ENCODE data around the gene TTC34.
"Not testable (repeated sequence)": the region's sequence is repeated elsewhere in the genome, so short reads cannot be mapped to it uniquely, and the experiment has no call there.

The TTC34 gene

GRCh38 chr1:2754597-2754996 lies 46.9 kb downstream of the TTC34 start:
- not testable (repeated sequence) for DNase-seq

GRCh38 chr1:2752503-2752902 lies 49.0 kb downstream of the TTC34 start:
- not testable (repeated sequence) for DNase-seq

GRCh38 chr1:2751866-2752265 lies 49.6 kb downstream of the TTC34 start:
- DNase-seq = not testable (repeated sequence)

GRCh38 chr1:2750766-2751730 lies 50.4 kb downstream of the TTC34 start:
- DNase-seq = not testable (repeated sequence)

- not testable (repeated sequence) for DNase-seq
These were observed 51.3 kb downstream of the TTC34 start for GRCh38 chr1:2750041-2750680.

- DNase-seq = not testable (repeated sequence)
These were observed 52.9 kb downstream of the TTC34 start for GRCh38 chr1:2748626-2749025.

DNA sequence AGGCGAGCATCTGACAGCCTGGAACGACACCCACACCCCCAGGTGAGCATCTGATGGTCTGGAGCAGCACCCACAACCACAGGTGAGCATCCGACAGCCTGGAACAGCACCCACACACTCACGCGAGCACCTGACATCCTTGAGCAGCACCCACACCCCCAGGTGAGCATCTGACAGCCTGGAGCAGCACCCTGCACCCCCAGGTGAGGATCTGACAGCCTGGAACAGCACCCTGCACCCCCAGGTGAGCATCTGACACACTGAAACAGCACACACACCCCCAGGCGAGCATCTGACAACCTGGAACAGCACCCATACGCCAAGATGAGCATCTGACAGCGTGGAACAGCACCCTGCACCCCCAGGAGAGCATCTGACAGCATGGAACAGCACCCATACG lies 106.7 kb downstream of the TTC34 start:
- DNase-seq = not testable (repeated sequence)

DNA sequence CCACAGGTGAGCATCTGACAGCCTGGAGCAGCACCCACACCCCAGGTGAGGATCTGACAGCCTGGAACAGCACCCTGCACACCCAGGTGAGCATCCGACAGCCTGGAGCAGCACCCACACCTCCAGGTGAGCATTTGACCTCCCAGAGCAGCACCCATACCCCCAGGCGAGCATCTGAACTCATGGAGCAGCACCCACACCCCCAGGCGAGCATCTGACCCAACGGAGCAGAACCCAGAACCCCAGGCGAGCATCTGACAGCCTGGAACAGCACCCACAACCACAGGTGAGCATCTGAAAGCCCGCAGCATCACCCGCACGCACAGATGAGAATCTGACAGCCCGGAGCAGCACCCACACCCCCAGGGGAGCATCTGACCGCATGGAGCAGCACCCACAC lies 111.3 kb downstream of the TTC34 start:
- DNase-seq = not testable (repeated sequence)

GRCh38 chr1:2688336-2688665 lies 113.2 kb downstream of the TTC34 start:
- not testable (repeated sequence) for DNase-seq

GRCh38 chr1:2687638-2688335 lies 113.7 kb downstream of the TTC34 start:
- not testable (repeated sequence) for DNase-seq

GRCh38 chr1:2687174-2687591 lies 114.3 kb downstream of the TTC34 start:
- not testable (repeated sequence) for DNase-seq

DNA sequence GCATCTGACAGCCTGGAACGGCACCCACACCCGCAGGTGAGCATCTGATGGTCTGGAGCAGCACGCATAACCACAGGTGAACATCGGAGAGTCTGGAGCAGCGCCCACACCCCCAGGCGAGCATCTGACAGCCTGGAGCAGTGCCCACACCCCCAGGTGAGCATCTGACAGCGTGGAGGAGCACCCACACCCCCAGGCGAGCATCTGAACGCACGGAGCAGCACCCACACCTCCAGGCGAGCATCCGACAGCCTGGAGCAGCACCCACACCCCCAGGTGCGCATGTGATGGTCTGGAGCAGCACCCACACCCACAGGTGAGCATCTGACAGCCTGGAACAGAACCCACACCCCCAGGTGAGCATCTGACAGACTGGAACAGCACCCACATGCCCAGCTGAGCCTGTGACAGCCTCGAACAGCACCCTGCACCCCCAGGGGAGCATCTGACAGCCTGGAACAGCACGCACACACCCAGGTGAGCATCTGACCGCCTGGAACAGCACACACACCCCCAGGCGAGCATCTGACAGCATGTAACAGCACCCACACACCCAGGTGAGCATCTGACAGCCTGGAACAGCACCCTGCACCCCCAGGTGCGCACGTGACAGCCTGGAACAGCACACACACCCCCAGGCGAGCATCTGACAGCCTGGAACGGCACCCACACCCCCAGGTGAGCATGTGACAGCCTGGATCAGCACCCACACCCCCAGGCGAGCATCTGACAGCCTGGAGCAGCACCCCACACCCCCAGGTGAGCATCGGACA lies 115.2 kb downstream of the TTC34 start:
- DNase-seq = not testable (repeated sequence)

GRCh38 chr1:2685671-2686070 lies 115.8 kb downstream of the TTC34 start:
- not testable (repeated sequence) for DNase-seq

- not testable (repeated sequence) for DNase-seq
These were observed 116.6 kb downstream of the TTC34 start for GRCh38 chr1:2684878-2685277.

GRCh38 chr1:2684000-2684399 lies 117.5 kb downstream of the TTC34 start:
- not testable (repeated sequence) for DNase-seq

DNA sequence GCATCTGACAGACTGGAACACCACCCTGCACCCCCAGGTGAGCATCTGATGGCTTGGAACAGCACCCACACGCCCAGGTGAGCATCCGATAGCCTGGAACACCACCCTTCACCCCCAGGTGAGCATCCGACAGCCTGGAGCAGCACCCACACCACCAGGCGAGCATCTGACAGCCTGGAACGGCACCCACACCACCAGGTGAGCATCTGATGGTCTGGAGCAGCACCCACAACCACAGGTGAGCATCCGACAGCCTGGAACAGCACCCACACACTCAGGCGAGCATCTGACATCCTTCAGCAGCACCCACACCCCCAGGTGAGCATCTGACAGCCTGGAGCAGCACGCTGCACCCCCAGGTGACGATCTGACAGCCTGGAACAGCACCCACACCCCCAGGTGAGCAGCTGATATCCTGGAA lies 118.2 kb downstream of the TTC34 start:
- DNase-seq = not testable (repeated sequence)

- not testable (repeated sequence) for DNase-seq
These were observed 118.6 kb downstream of the TTC34 start for GRCh38 chr1:2682879-2683278.

GRCh38 chr1:2676726-2677125 lies 124.8 kb downstream of the TTC34 start:
- not testable (repeated sequence) for DNase-seq

GRCh38 chr1:2671656-2672055 lies 129.8 kb downstream of the TTC34 start:
- DNase-seq = not testable (repeated sequence)

GRCh38 chr1:2659806-2660205 lies 141.7 kb downstream of the TTC34 start:
- DNase-seq = not testable (repeated sequence)

- DNase-seq = not testable (repeated sequence)
These were observed 143.6 kb downstream of the TTC34 start for GRCh38 chr1:2657909-2658308.

GRCh38 chr1:2657124-2657523 lies 144.4 kb downstream of the TTC34 start:
- DNase-seq = not testable (repeated sequence)

Measured in SHP77 (cell line).